Myocyte (in vitro differentiated cells): ENCODE measurements around the gene ERBB4. TPM values are rescaled to one million over a fixed set of nuclear protein-coding genes. Genes with fewer than 3 reads are reported as not detected.

Source experiments
- DNase-seq: peaks from one replicate; pipeline ENCODE4 v3.0.0-alpha.2; 2012; ENCODE audit warnings: low read depth
- polyA plus RNA-seq: library from polyadenylated mRNA; unstranded; fragments of >200 nt; gene quantifications from one replicate; pipeline ENCODE4 v1.2.1, GENCODE V29; 2012; ENCODE audit warnings: missing spikeins
- total RNA-seq: library from RNA; depleted of rRNA; stranded (reverse); fragments of >200 nt; gene quantifications from 2 replicates; pipeline ENCODE4 v1.2.3, GENCODE V29; 2014

ERBB4 gene
- 0.16 TPM in 1 of 2 replicates, not detected in the other for total RNA-seq
- 0.04 TPM for polyA plus RNA-seq

DNA sequence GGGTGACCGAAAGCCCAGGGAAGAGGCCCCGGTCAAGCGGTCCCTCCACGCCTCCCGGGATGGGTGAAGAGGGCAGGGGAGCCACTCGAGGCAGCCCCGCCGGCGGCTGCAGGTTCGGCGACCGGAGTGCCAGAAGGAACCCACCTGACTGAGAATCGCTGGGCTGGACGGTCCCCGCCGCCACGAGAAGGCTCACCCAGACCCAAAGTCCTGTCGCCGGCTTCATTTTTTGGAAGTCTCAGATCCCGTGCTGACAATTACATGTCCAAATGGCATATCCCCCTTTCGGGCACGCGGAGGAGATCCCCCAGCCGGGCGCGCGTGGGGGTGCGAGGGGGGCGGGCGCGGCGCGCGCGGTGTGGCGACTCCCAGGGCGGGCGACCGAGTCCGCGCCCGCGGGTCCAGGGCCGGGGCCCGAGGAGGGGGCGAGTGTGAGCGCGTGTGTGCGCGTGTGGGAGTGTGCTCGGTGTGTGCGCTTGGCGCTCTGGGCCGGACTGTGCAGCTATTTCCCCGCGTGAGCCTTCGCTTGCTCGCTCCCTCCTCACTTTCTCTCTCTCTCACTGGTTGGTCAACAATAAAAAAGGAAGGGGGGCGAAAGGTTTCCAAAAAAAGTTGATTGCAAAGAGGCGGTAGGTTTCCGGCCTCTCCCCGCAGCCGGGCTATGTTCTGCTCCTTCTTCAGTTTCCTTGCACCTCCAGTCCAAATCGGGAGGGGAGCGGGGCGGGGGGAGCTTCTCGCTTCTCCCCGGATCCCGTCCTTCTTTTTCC, at the start of gene ERBB4:
TSS of gene ERBB4 (minus strand) at position 498 of the 767 bp plus-strand sequence. CDS start at position 226, 272 bp downstream.
- no peak for DNase-seq

DNA sequence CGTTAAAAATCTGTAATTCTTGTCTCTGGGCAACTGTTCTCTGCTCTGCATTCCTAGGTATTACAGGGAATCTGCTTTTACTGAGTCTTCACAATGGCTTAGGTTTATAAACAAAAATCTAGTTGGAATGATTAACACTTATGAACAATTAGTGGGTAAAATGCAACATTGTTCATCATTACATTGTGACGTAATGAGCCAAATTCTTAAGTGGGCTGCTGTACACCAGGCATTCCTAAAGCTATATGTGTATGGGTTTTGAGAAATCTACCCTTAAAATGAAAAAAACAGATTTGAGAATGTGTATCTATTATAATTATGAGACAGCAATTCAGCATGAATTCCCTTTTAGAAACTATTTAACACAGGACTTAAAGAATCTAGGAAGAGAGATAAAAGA, 41.5 kb upstream of the ERBB4 start:
- DNase-seq = no peak

DNA sequence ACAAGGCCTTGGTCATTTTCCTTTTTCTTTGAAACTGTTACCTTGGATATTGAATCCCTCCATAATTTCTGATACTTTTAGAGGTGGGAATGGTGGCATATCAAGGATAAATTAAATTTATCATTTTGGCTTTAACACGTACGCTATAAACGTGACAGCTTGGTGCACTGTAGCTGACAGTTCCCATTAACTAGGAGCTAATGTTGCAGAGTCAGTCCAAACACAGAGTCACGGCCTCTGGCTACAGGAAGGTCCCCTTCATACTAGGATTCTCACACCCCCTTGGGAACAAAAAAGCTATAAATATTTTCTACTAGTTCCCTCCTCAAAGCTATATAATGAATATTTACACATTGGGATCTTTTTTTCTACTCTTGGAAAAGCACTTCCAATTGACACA, 17.7 kb upstream of the ERBB4 start:
- no peak for DNase-seq

DNA sequence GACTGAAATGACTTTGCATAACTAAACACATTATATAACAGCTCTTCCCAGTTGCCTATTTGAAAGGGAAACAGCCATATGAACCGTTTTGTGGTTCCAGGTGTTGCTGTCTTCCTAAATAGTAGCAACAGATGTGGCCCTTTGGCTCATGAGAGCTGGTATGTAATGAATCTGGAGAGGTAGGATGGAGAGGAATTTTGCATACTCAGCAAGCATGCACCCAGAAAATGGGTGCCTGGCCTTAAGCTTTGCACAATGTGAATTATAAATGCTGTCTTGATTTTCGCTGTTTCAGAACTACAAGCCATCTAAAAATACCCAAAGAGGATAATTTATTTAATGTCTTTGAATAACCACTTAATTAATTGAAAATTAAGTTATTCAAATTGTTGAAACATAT, 15.6 kb upstream of the ERBB4 start:
- DNase-seq = no peak

DNA sequence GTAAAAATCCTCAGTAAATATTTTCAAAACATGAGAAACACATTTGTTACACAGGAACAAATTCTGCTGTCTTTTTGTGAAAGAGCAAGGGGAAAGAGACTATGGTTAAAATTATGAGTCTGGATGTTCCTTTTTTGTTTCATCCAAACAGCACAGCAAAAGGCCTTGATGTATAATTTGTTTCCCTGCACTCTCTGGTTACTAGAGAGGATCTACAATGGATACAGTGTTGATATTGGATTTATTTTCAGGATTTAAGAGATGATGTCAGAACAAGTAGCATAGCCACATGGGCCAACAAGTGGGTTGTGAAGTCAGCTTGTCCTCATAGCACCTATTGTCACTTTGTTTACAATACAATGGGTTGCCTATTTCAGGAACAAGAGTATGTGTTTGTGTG, 11.3 kb upstream of the ERBB4 start:
- DNase-seq = no peak

DNA sequence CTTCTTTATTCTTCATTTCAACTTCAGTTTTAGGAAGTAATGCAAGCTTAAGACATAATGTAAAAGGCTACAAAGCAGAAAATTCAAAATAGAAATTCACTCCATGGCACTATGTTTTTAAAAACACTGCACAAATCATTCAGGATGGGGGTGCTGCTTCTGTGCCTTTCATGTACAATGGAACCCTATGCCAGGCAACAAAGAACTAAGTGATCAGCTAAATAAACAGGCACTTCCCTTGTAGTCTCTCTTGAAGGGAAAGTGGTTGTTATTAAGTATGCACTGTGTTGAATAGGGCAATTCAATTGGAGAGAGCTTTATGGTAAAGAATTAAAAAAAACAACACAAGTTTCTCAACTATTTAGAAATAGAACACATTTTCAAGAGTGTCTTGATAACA, 10.9 kb upstream of the ERBB4 start:
- no peak for DNase-seq

DNA sequence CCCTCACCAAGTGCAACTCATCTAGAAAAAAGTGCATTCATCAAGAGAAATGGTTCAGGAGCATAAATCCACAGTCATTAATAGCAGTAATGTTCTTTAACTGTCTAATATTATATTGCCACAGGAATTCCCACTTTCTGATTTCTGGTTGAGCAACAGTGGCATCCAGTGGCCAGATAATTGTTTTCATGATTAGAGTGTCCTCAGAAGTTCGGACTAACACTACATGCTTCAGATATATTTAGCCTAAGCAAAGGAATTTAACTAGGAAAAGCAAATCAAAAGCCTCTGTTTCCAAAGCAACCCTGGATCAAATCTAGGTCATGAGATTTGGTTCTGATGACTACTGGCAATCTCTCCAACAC, 9.8 kb upstream of the ERBB4 start:
- peak; percentile 62 for DNase-seq

DNA sequence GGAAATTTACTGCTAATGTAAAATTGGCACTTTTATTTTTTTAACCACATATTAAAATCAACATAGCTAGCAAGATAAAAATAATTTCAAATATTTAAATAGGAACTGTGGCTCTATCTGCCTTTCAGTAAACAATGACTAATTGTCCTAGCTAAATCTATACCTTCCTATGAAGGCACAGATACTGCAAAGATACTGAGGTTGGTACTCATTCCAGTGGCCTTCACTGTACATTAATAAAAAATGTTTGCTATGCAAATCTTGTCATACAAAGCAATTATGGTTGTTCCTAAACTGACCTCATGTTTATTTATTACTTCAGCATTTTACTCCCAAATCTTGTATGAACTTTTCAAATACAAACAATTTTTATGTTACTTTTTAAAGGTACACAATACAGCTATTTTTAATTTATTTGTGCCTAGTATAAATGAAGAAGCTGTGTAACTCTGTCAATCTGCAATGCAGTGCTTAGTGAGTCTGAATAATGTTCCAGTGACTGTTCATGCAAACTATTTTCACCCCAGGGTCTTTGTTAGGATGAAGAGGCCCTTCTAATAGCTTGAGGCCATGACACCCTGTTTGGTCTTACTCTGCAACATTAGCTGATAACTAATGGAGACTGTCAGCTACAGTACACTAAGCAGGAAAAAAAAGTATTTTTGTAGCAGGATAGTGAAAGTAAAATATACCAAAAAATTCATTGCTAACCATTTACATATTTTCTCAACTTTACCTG, 9.3 kb upstream of the ERBB4 start:
- DNase-seq = no peak

DNA sequence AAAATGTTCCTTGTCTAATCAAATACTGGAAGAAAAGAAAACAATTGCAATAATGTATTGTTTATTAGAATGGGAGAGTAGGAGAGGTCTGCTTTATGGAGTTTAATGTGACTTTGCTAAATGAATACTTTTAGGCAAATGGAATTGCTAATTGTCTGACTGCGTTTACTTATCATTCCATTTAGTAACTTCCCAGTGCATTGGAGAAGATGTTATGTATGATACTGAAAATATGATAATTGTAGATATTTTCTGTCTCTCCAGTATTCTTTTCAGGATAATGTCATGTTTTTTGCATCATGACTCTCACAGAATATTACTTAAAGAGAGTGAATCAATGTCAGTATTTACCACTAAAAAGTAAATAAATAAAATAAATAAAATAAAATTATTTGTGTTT, 8.1 kb upstream of the ERBB4 start:
- no peak for DNase-seq

DNA sequence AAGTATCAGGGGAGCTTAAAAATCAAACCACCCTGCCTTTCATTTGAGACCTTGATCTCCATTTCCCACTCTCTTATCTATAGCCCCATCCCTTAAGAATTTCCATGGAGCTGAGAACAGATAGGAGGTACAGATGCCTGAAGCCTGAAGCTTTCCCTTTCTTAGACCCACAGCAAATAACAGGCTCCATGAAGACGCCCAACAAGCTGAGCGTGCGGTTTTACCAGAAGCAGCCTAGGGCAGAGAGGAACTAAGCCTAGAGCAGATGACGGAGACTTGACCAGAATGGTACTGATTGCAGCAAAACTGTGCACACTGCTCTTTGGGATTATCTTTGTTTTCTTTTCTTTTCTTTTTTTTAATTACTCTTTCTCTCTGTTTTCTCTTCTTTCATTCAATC, 1.7 kb upstream of the ERBB4 start:
- DNase-seq = no peak

DNA sequence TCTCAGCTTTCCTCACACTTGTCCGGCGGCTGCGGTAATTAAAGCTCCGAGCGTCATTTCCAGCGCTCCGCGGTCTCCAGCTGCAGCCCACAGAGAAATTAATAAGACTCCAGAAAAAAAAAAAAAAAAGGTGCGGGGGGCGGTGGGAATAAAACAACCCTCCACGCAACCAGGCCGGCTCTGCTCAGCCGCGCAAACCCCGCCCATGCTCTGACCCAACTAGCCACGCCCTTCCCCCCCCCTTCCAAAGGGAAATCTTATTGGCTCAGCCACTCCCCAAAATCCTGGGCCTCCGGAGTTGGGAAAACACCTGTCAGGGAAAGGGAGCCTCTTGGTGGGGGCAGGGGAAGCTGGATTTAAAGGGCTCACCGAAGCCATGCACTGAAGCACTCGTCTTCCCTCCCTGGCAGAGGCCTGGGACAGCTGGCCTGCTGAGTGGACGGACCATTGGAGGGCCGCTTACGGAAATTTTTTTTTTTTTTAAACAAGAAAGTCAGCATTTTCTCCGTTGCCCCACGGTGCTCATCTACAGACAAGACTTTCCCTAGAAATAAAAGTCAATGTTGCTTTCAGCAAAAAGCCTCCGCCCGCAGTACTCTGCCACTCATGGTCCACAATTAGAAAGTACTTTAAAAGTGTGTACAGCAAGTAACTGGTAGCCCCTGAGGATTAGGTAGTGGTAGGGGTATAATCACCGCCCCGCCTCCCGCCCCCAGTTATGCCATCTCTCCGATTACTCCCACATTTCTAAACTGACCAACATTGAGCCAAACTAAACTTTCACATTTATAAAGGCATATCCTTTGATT, 674 bp upstream of the ERBB4 start:
- peak; percentile 39 for DNase-seq

DNA sequence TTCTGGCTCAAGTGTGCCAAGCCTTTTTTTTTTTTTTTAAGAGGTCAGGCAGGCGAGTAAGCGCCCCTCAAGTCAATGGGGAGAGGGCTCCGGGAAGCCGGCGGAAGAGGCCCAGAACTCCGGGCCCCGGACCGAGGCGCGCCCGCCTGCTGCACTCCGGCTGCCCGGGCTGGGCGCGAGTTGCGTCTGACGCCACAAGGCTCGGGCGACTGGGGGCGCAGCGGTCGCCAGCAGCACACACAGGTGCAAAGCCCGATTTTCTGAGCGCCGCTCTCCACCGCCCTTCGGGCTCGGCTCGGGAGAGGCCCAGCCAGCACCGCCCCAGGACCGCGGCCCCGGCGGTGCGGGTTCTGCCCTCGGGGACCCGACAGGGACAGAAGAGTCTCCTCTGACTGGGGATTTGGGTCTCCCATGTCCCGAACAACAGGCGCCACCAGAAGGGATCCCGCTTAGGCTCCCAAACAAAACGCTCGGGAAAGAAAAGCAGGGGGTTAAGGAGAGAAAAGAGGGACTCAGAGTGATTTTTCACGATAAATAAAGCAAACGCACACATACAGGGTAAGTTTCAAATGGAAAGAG, 787 bp downstream of the ERBB4 start:
- DNase-seq = peak; percentile 8

DNA sequence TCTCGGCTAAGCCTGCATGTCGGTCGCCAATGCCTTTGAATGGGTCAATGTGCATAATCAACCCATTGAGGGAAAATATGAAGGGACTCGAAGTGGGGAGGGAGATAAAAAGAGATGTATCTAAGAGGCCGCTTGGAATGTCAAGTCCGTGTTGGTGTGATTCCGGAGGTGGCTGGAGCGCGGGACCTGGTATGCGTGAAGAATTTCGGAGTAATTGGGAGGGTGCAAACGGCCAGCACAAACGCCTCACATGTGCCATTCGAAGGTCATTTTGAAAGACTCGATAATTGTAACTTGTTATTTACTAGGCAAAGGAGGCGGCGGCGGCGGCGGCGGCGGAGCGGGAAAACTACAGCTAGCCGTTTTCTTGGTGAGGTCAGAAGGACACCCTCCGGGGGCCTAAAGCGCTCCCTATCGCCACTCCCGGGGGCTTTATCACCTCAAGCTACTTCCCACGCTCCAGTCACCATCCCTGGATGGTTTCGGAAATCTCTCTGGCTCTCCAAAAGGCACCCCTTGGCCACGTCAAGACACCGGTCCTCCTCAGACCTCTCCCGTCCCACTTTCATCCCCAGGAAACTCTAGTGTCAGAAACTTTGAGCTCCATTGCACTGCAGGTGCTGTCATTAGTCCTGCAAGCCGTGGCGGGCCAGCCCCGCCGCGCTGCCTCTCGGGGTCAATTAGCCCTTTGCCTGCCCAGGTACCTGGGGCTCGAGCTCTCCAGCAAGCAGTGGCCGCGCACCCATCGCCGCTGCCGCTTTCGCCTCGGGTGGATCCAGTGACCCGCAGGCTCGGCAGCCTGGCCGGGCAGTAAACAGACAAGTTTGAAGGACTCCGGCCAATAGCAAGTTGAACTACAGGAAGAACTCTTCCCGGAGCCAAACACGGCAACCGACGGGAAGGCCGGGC, 1.5 kb downstream of the ERBB4 start:
- peak; percentile 9 for DNase-seq

DNA sequence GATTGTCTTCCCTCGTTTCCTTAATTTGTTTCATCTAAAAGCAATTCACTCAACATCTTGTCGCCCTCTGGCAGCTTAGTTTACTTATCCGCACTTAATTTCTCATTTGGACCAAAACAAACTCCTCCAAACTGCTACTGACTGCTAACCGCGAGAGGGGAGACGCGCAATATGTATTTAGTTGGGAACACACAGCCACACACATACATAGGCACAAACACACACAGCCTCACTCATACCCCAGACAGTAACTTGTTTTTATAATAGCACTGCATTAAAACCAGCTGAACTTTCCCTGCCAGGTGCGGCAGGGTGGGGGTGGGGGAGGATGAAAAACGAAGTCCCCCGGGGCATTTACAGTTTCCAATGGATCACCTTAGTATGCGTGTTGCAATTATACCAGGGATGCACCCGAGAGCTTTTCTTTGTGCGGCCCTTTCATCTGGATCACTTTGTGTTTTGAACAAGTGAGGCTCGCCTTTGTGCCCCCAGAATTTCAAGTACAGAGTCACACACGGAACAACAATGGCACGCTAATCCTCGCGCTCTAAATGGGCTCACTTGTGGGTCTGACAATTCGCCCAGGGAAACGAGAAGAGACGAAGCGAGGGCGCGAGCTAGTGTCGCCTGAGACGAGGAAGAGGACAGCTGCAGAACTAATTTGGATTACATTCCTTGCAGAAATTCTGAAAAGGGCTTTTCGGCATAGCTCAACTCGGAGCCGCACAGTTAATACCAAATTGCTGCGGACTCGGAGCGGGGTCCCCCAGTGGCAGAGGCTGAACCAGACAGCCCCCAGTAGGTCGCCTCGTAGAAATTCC, 2.4 kb downstream of the ERBB4 start:
- DNase-seq = peak; percentile 20

DNA sequence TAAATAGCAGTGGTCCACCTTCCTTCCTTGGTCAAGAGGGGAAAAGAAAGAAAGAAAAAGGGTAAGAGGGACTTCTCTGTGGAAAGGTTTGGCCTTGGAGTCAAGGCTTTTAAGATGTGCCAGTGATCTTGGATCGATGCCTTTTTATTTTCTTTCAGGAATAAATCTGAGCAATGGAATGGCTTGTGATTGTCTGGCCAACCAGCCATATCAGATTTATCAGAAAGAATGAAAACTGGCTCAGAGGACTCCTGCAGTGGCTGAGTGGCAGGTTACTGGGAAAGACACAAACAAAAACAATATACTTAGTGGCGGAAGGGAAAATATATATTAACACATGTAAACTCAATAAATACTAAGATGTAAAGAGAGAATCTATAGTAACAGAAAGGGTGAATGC, 4.3 kb downstream of the ERBB4 start:
- no peak for DNase-seq

DNA sequence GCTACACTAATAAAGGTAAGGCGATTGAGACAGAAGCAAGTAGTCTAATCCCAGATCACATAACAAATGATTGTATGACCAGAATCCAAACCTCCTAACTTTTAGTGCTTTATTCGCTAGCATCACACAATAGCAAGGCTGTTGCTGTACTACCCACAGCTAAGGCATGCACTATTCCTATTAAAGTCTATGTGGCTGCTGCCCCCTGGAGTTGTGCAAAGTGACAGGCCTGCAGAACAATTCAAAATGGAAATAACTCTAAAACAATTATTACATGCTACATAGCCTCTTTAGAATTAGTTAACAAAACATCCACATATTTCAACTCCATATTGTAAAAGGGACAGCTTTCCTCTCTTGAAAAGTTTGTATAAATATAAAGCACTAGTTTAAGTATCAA, 6.0 kb downstream of the ERBB4 start:
- no peak for DNase-seq

DNA sequence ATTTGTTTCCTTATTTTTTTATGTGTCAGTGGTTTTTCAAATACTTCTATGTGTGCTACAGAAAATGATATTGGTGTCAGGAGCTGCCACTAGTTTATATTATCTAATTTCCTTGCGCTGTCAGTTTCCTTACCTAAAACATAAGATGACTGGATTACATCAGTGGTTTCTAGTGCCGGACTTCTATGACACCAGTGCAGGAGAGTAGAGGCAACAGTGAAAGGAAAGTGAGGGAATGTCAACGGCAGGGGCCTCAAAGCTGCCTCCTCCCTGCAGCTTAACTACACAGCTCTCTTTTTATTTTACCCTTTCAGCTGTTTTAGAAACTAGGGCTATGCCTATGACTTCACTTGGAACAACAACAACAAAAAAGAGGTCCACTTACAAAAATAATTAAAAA, 6.5 kb downstream of the ERBB4 start:
- no peak for DNase-seq

DNA sequence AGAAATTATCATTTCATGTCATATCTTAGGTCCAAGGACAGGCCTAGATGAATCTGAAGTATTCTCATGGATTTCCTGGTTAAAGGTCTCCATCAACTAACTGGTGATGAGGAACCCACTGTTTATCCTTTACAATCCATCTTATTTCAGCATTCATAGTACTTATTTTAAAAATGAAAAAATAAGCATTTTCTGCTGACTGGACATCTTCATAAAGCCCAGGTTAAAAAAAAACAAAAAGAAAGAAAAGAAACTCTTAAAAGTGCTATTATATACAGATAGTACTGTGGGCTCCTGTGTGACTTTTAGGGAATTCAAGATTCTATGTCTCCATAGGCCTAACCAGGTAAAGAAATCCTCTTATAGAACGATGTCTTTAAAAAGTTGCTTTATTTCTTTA, 7.1 kb downstream of the ERBB4 start:
- DNase-seq = no peak

DNA sequence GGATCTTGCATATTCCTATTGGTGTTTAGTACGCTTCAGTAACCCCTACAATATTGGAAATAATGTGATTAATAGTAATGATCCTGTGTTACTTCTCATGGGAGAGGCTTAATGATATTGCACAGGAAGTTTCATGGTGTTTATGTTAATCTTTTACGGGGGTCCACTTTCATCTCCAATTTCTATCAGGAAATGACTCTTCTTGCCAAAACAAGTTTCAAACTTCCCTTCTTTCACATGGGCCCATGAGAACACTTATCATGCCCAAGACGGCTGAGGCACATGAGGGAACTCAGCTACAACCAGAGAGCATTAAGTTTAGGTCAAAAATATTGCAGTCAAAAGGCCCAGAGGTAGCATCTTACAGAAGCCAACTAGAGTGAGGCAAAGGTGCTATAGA, 7.6 kb downstream of the ERBB4 start:
- DNase-seq = no peak

DNA sequence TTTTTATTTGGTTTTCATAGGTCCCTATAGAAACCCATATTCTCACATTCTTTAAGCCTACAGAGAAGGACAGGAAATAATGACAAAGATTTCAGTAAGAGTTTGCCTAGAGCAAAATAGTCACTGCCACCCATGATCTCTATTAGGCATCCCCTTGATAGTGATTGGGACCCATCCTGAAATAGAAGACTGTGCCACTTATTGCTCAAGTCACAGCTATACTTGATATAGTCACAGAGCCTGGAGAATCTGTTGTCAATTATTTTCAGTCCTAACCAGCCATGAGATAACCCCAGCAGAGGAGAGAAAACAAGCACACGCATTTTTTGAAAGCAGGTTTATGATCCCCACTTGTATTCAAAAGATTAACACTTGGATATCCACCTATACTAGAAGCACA, 8.2 kb downstream of the ERBB4 start:
- no peak for DNase-seq
